GM19239 (cell line): Measurements from ENCODE around the gene GNAZ.
A peak's percentile ranks its signal among the peaks of the same experiment; 100 is the strongest.

Experiments used
- DNase-seq: peaks from one replicate; pipeline ENCODE4 v3.0.0; 2011; ENCODE audit warnings: low spot score; ENCODE audit not compliant: insufficient read length
- FAIRE-seq: peaks from 2 replicates; lab custom pipeline; 2011; peaks lifted over from hg19 to GRCh38; lab: Jason Lieb, UNC

The GNAZ gene

GRCh38 chr22:23144932-23145877, 74.9 kb downstream of the GNAZ start, which contains the start of gene RAB36:
RAB36 (plus strand) TSS chr22:23145477; CDS start chr22:23146617, 1,140 bp downstream.
- DNase-seq (peak; percentile 78), FAIRE-seq (peak; percentile 60)

- FAIRE-seq: no peak
These were observed 75.7 kb downstream of the GNAZ start for GRCh38 chr22:23145878-23146470.

GRCh38 chr22:23146478-23147205, 76.3 kb downstream of the GNAZ start:
- no peak for FAIRE-seq
- DNase-seq: no peak

More at GRCh38 chr22:23145878-23146470, 75.7 kb downstream of the GNAZ start:
- DNase-seq: no peak

GRCh38 chr22:23147617-23148387, 77.5 kb downstream of the GNAZ start:
- DNase-seq: no peak
- no peak for FAIRE-seq

GRCh38 chr22:23149743-23150238, 79.5 kb downstream of the GNAZ start:
- DNase-seq (no peak), FAIRE-seq (no peak)

- FAIRE-seq: no peak
- DNase-seq: no peak
These were observed 80.4 kb downstream of the GNAZ start for GRCh38 chr22:23150762-23151161.

GRCh38 chr22:23151827-23152226, 81.5 kb downstream of the GNAZ start:
- FAIRE-seq (no peak), DNase-seq (no peak)

- DNase-seq (no peak), FAIRE-seq (peak; percentile 51)
These were observed 82.2 kb downstream of the GNAZ start for GRCh38 chr22:23152238-23153114.

- FAIRE-seq: no peak
- DNase-seq: no peak
These were observed 83.7 kb downstream of the GNAZ start for GRCh38 chr22:23153994-23154393.

GRCh38 chr22:23154461-23154860, 84.1 kb downstream of the GNAZ start:
- DNase-seq: no peak
- no peak for FAIRE-seq

GRCh38 chr22:23155143-23155542, 84.8 kb downstream of the GNAZ start:
- no peak for FAIRE-seq
- DNase-seq: no peak

GRCh38 chr22:23155831-23156230, 85.5 kb downstream of the GNAZ start:
- DNase-seq: no peak
- no peak for FAIRE-seq

- DNase-seq (no peak), FAIRE-seq (no peak)
These were observed 86.0 kb downstream of the GNAZ start for GRCh38 chr22:23156286-23156685.

GRCh38 chr22:23157560-23158515, 87.5 kb downstream of the GNAZ start:
- DNase-seq: no peak
- no peak for FAIRE-seq

GRCh38 chr22:23158516-23159290, 88.4 kb downstream of the GNAZ start:
- FAIRE-seq: no peak
- no peak for DNase-seq

- no peak for FAIRE-seq
- no peak for DNase-seq
These were observed 88.9 kb downstream of the GNAZ start for GRCh38 chr22:23159291-23159630.

GRCh38 chr22:23161029-23161428, 90.7 kb downstream of the GNAZ start:
- no peak for DNase-seq
- no peak for FAIRE-seq
